ENCODE measurements around the gene CST6. TPM values are rescaled to one million over a fixed set of nuclear protein-coding genes. Genes with fewer than 3 reads are reported as not detected.
"Not testable (repeated sequence)": the region's sequence is repeated elsewhere in the genome, so short reads cannot be mapped to it uniquely, and the experiment has no call there.

The CST6 gene
- total RNA-seq, 1 donor from 2014 or later = not detected

GRCh38 chr11:66014804-66015453 is 3.1 kb downstream of the CST6 start:
- intact Hi-C loops (cut with micrococcal nuclease) = no loop called here

- intact Hi-C loops (cut with micrococcal nuclease) = no loop called here
These were observed 3.7 kb downstream of the CST6 start for GRCh38 chr11:66015454-66015881.

GRCh38 chr11:66015936-66016792 is 4.4 kb downstream of the CST6 start:
- intact Hi-C loops (cut with micrococcal nuclease) = no loop called here

GRCh38 chr11:66016793-66017177 is 5.0 kb downstream of the CST6 start:
- intact Hi-C loops (cut with micrococcal nuclease) = no loop called here

GRCh38 chr11:66017321-66017720 is 5.5 kb downstream of the CST6 start:
- intact Hi-C loops (cut with micrococcal nuclease) = no loop called here

GRCh38 chr11:66020212-66020611 is 8.4 kb downstream of the CST6 start:
- intact Hi-C loops (cut with micrococcal nuclease) = no loop called here

GRCh38 chr11:66020618-66021357 is 9.0 kb downstream of the CST6 start:
- intact Hi-C loops (cut with micrococcal nuclease) = no loop called here

- intact Hi-C loops (cut with micrococcal nuclease) = no loop called here
These were observed 10.8 kb downstream of the CST6 start for GRCh38 chr11:66022401-66023185.

- intact Hi-C loops (cut with micrococcal nuclease) = not testable (repeated sequence)
These were observed 11.3 kb downstream of the CST6 start for GRCh38 chr11:66023186-66023440.

GRCh38 chr11:66026017-66026529 is 14.3 kb downstream of the CST6 start, which contains the start of gene CATSPER1:
Gene CATSPER1 (minus strand): TSS chr11:66026479. CDS start chr11:66026379, 100 bp downstream.
- intact Hi-C loops (cut with micrococcal nuclease) = no loop called here

GRCh38 chr11:66032957-66033735 is 21.3 kb downstream of the CST6 start:
- intact Hi-C loops (cut with micrococcal nuclease) = no loop called here

GRCh38 chr11:66035653-66036333 is 24.0 kb downstream of the CST6 start:
- intact Hi-C loops (cut with micrococcal nuclease) = no loop called here

GRCh38 chr11:66036334-66036710 is 24.5 kb downstream of the CST6 start:
- intact Hi-C loops (cut with micrococcal nuclease) = no loop called here

- intact Hi-C loops (cut with micrococcal nuclease) = no loop called here
These were observed 25.5 kb downstream of the CST6 start for GRCh38 chr11:66037327-66037726.

GRCh38 chr11:66039765-66040164 is 28.0 kb downstream of the CST6 start:
- intact Hi-C loops (cut with micrococcal nuclease) = no loop called here

GRCh38 chr11:66042227-66042995 is 30.6 kb downstream of the CST6 start:
- intact Hi-C loops (cut with micrococcal nuclease) = no loop called here

GRCh38 chr11:66042996-66043906 is 31.4 kb downstream of the CST6 start:
- intact Hi-C loops (cut with micrococcal nuclease) = no loop called here

- intact Hi-C loops (cut with micrococcal nuclease) = no loop called here
These were observed 32.9 kb downstream of the CST6 start for GRCh38 chr11:66044757-66045156.
